ENCODE results near the gene CDK16.

The CDK16 gene

DNA sequence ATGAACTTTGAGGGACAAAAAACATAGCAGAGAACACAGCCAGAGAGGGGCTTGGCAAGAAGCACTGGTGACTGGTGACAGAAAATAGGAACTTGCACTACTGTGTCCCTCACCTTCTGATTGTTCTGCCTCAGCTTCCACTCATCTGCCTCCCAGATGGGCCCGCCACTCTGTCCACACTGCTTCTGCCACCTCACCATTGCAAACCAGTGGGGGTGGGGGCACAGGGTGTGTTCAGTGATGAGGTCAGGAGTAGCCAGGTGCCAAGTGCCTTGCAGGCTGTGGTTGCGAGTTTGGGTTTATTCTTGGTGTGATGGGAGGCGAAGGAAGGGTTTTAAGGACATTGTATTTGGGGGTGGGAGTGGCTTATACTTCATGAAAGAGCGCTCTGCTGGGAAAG, 34.0 kb upstream of the CDK16 start:
- no peak for DNase-seq (ENCODE audit: low read depth)
- H3K4me3 ChIP-seq (ENCODE audit: control insufficient read depth, low read depth, low read length) = no peak overlapping the region
- TF ChIP-seq, protein P1, sequence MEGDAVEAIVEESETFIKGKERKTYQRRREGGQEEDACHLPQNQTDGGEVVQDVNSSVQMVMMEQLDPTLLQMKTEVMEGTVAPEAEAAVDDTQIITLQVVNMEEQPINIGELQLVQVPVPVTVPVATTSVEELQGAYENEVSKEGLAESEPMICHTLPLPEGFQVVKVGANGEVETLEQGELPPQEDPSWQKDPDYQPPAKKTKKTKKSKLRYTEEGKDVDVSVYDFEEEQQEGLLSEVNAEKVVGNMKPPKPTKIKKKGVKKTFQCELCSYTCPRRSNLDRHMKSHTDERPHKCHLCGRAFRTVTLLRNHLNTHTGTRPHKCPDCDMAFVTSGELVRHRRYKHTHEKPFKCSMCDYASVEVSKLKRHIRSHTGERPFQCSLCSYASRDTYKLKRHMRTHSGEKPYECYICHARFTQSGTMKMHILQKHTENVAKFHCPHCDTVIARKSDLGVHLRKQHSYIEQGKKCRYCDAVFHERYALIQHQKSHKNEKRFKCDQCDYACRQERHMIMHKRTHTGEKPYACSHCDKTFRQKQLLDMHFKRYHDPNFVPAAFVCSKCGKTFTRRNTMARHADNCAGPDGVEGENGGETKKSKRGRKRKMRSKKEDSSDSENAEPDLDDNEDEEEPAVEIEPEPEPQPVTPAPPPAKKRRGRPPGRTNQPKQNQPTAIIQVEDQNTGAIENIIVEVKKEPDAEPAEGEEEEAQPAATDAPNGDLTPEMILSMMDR (conservative IDR thresholded peaks at IDR 0.05; ENCODE audit: control insufficient read depth, insufficient read depth, low read depth, low read length) = no peak

DNA sequence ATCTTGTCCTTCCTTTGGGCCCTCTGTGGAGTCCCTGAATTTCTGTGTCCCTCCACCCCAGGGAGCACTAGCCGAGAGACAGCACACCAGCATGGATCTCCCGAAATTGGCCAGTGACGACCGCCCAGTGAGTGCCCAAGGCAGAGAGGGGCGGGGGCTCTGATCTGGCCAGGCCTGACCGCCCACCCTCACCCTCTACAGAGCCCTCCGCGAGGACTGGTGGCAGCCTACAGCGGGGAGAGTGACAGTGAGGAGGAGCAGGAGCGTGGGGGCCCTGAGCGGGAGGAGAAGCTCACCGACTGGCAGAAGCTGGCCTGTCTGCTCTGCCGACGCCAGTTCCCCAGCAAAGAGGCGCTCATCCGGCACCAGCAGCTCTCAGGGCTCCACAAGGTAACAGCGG, 33.2 kb upstream of the CDK16 start:
- no peak overlapping the region for H3K4me3 ChIP-seq (ENCODE audit: control insufficient read depth, low read depth, low read length)
- DNase-seq (ENCODE audit: low read depth) = no peak
- TF ChIP-seq, protein P1 (conservative IDR thresholded peaks at IDR 0.05; ENCODE audit: control insufficient read depth, insufficient read depth, low read depth, low read length) = no peak

DNA sequence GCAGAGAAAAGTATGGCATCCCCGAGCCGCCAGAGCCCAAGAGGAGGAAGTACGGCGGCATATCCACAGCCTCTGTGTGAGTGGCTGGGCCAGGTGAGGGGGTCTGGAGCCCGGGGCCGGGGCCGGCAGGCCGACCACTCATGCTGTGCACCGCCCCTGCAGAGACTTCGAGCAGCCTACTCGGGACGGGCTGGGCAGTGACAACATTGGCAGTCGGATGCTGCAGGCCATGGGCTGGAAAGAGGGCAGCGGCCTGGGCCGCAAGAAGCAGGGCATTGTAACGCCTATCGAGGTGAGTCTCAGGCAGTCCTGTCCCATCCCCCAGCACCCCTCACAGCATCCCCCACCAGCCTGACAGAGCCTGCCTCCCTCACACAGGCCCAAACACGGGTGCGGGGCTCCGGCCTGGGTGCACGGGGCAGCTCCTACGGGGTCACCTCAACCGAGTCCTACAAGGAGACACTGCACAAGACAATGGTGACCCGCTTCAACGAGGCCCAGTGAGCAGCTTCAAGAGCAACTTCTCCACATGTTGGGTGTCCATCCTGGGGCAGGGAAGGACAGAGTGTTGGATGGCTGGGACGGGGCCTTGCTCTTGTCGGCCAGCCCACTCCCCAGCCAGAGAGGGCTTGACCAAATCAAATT, 32.3 kb upstream of the CDK16 start:
- no peak for DNase-seq (ENCODE audit: low read depth)
- TF ChIP-seq, protein P1 (conservative IDR thresholded peaks at IDR 0.05; ENCODE audit: control insufficient read depth, insufficient read depth, low read depth, low read length) = no peak
- H3K4me3 ChIP-seq (ENCODE audit: control insufficient read depth, low read depth, low read length) = no peak overlapping the region

DNA sequence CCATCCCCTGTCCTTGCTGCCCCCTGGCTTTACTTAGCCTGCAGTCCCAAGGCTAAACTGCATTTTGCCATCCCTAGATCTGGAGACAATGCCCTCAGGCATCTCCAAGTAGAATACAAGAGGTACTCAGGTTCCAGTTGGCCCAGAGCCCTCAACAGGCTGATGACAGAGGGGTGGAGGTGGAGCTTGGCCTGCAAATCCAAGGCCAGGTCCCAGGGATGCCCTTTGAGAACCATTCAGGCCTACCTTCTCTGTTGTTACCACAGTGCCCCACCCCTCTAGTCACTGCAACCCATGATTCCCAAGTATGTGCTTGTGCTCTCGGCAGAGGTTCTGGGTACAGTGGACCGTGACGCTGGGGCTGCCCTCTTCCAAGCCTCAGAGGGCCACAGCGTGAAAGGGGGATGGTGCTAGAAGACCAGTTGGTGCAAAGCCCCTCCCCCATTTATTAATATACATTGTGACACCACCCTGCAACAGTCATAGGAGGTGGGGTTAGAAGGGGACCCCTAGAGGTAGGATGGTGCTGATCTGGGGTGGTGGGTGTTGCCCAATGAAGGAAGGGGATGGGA, 31.3 kb upstream of the CDK16 start:
- no peak for DNase-seq (ENCODE audit: low read depth)
- TF ChIP-seq, protein P1 (conservative IDR thresholded peaks at IDR 0.05; ENCODE audit: control insufficient read depth, insufficient read depth, low read depth, low read length) = no peak
- no peak overlapping the region for H3K4me3 ChIP-seq (ENCODE audit: control insufficient read depth, low read depth, low read length)

DNA sequence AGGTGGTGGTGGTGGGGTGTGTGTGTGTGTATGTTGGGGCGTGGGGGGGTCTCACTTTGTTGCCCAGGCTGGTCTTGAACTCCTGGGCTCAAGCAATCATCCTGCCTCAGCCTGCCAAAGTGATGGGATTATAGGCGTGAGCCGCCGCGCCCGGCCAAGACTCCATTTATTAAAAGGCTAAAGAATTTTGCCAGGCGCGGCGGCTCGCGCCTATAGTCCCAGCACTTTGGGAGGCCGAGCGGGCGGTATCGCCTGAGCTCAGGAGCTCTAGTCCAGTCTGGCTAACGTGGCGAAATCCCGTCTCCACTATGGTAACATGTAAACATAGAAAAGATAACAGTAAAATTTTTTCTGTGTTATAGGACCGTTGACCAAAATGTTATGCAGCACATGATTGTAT, 28.6 kb upstream of the CDK16 start:
- H3K4me3 ChIP-seq (ENCODE audit: control insufficient read depth, low read depth, low read length) = no peak overlapping the region
- no peak for DNase-seq (ENCODE audit: low read depth)
- TF ChIP-seq, protein P1 (conservative IDR thresholded peaks at IDR 0.05; ENCODE audit: control insufficient read depth, insufficient read depth, low read depth, low read length) = no peak

DNA sequence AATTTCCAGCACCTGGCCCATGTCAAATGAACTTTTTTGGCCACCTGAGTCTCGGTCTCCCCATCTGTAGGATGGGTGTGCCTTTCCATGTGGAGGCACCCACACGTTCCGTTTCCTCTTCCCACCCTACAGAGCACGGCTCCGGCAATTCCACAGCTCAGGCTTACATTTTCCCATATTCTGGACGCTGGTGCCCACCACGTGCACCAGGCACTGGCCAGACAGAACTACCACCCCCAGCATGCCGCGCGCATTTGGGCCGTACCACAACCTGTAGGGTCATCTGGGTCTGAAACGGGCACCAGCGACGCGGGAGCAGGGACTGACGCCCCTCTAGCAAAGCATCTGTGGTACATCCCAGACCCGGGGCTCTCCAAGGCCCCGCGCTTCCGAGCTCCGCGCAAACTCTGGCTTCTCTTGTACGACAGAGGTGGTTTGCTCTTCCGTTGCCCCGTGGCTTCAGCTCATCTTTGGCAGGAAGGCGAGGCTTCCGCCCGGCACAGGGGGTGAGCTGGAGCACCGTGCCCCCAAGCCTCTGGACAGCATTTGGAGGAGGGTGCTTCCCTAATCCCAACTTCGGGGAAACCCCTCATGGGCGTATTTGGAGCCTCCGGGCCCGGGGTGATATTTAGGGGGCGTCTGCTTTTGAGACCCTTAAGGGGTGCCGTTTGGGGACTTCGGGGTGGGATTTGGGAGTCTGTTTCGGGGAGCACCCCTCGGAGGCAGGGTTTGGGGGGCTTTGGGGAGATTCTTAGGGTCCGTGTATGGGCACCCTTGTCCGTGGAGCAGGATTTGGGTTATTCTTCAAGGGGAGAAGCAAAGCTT, 27.8 kb upstream of the CDK16 start:
- peak overlapping the region; percentile 57 for H3K4me3 ChIP-seq (ENCODE audit: control insufficient read depth, low read depth, low read length)
- TF ChIP-seq, protein P1 (conservative IDR thresholded peaks at IDR 0.05; ENCODE audit: control insufficient read depth, insufficient read depth, low read depth, low read length) = no peak
- DNase-seq (ENCODE audit: low read depth) = peak; percentile 93

Data from fibroblast of mammary gland (primary cell).